Mesenchymal stem cell (in vitro differentiated cells and primary cell): Measurements from ENCODE around the gene IPCEF1.

Source experiments
- DNase-seq: peaks from one replicate; pipeline ENCODE4 v3.0.0-alpha.2; 2013
- H2AFZ ChIP-seq: one replicate; pipeline ENCODE4 v1.6.1; 2013; ENCODE audit warnings: low read depth, mild to moderate bottlenecking, control low read depth, inconsistent platforms, low read length, moderate library complexity
- H2AK5ac ChIP-seq: 2 replicates; pipeline ENCODE4 v1.6.1; 2013; ENCODE audit warnings: low read length, moderate library complexity, mild to moderate bottlenecking, inconsistent platforms; ENCODE audit not compliant: severe bottlenecking
- H2BK120ac ChIP-seq: one replicate; pipeline ENCODE4 v1.6.1; 2013; ENCODE audit warnings: low read depth, mild to moderate bottlenecking, inconsistent platforms, low read length, moderate library complexity
- H2BK12ac ChIP-seq, 2 experiments: one replicate each; pipeline ENCODE4 v1.6.1; 2013; ENCODE audit warnings: inconsistent platforms in 2 of 2, low read length in 2 of 2, mild to moderate bottlenecking in 2 of 2, moderate library complexity in 2 of 2, control low read depth in 1 of 2
- H2BK15ac ChIP-seq: one replicate; pipeline ENCODE4 v1.6.1; 2013; ENCODE audit warnings: mild to moderate bottlenecking, low read depth, inconsistent platforms; ENCODE audit not compliant: poor library complexity, severe bottlenecking
- H2BK5ac ChIP-seq: 2 replicates; pipeline ENCODE4 v1.6.1; 2013; ENCODE audit warnings: low read depth, mild to moderate bottlenecking, low read length, control low read depth, inconsistent platforms; ENCODE audit not compliant: poor library complexity, severe bottlenecking
- H3K14ac ChIP-seq, 2 experiments: one replicate each; pipeline ENCODE4 v1.6.1; 2013; ENCODE audit warnings: inconsistent platforms in 2 of 2, low read length in 2 of 2, control low read depth in 1 of 2, mild to moderate bottlenecking in 1 of 2, moderate library complexity in 1 of 2
- H3K18ac ChIP-seq, 2 experiments: one replicate each; pipeline ENCODE4 v1.6.1; 2013; ENCODE audit warnings: inconsistent platforms in 2 of 2, low read length in 2 of 2, control low read depth in 1 of 2, low read depth in 1 of 2, mild to moderate bottlenecking in 1 of 2
- H3K23ac ChIP-seq, 2 experiments: one replicate each; pipeline ENCODE4 v1.6.1; 2013; ENCODE audit warnings: inconsistent platforms in 2 of 2, low read length in 2 of 2, mild to moderate bottlenecking in 2 of 2, moderate library complexity in 2 of 2, control low read depth in 1 of 2
- H3K27ac ChIP-seq: 2 replicates; pipeline ENCODE4 v1.5.1; 2013; ENCODE audit warnings: mild to moderate bottlenecking, moderate library complexity, low read length, control low read depth, inconsistent platforms; ENCODE audit not compliant: poor library complexity, severe bottlenecking
- H3K27me3 ChIP-seq, 2 experiments: 2 replicates each; pipeline versions ENCODE4 v1.6.1 to v1.7.0; 2013; ENCODE audit warnings: low read length in 2 of 2, mild to moderate bottlenecking in 2 of 2, moderate library complexity in 2 of 2, control low read depth in 1 of 2, inconsistent platforms in 1 of 2; ENCODE audit not compliant: control insufficient read depth in 1 of 2, insufficient read depth in 1 of 2
- H3K36me3 ChIP-seq, 2 experiments: 2 replicates each; pipeline versions ENCODE4 v1.6.1 to v1.7.0; 2013; ENCODE audit warnings: low read length in 2 of 2, control low read depth in 1 of 2, inconsistent platforms in 1 of 2, low read depth in 1 of 2, mild to moderate bottlenecking in 1 of 2; ENCODE audit not compliant: insufficient read depth in 2 of 2, control insufficient read depth in 1 of 2
- H3K4ac ChIP-seq, 2 experiments: one replicate each; pipeline ENCODE4 v1.6.1; 2013; ENCODE audit warnings: inconsistent platforms in 2 of 2, low read length in 2 of 2, mild to moderate bottlenecking in 2 of 2, moderate library complexity in 2 of 2, control low read depth in 1 of 2, low read depth in 1 of 2
- H3K4me1 ChIP-seq: 2 replicates; pipeline ENCODE4 v1.6.1; 2013; ENCODE audit warnings: low read depth, low read length, control low read depth; ENCODE audit not compliant: control insufficient read depth, insufficient read depth
- H3K4me2 ChIP-seq: 2 replicates; pipeline ENCODE4 v1.6.1; 2013; ENCODE audit warnings: low read length, mild to moderate bottlenecking, inconsistent platforms; ENCODE audit not compliant: poor library complexity, severe bottlenecking
- H3K4me3 ChIP-seq, 2 experiments: 2 replicates each; pipeline versions ENCODE4 v1.5.1 to v1.7.0; 2013; ENCODE audit warnings: low read length in 2 of 2, mild to moderate bottlenecking in 2 of 2, control low read depth in 1 of 2, low read depth in 1 of 2; ENCODE audit not compliant: insufficient read depth in 1 of 2
- H3K79me1 ChIP-seq: replicated peaks from 2 replicates; pipeline ENCODE4 v1.6.1; 2013; ENCODE audit warnings: mild to moderate bottlenecking, control low read depth, low read length, inconsistent platforms; ENCODE audit not compliant: poor library complexity, severe bottlenecking
- H3K9ac ChIP-seq: 2 replicates; pipeline ENCODE4 v1.7.0; 2013; ENCODE audit warnings: mild to moderate bottlenecking, low read length, moderate library complexity
- H3K9me3 ChIP-seq: 2 replicates; pipeline ENCODE4 v1.7.0; 2013; ENCODE audit warnings: mild to moderate bottlenecking, low read length; ENCODE audit not compliant: control insufficient read depth
- H4K8ac ChIP-seq: one replicate; pipeline ENCODE4 v1.6.1; 2013; ENCODE audit warnings: inconsistent platforms, mild to moderate bottlenecking, low read length, moderate library complexity
- H4K91ac ChIP-seq: one replicate; pipeline ENCODE4 v1.6.1; 2013; ENCODE audit warnings: mild to moderate bottlenecking, low read length, inconsistent platforms
- WGBS: methylation state at CpG from one replicate; pipeline ENCODE4 v1.1.7; 2013; ENCODE audit warnings: mixed read lengths; 5-methylcytosine and 5-hydroxymethylcytosine counted together

Gene IPCEF1

DNA sequence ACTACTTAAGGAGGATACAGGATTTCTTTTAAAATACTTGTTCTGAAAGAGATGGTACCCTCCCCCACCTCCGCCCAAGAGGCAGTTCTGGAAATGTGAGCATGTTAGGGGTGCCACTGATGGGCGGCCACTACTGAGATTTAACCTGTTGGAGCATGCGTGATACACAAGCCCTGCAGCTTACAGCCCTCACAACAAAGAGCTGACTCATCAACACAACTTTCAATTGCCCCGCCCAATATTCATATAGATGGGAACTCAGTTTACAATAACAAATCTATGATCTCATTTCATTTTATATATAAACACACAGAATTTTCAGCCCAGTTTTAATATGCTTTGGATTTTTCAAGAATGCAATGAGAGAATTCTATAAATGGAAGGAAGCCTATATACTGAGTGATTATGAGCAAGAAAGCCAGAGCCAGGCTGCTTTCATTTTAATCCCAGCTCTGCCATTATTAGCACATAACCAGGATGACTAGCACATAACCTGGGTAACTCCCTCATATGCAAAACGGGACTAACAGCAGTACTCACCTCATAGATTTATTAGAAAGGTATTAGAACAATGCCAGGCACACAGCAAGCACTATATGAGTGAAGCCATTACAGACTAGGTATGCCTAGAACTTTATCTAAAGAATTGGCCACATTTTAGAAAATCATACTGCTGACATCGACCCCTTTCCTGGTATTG, 45.6 kb upstream of the IPCEF1 start:
- DNase-seq = no peak
- Histone ChIP-seq H2BK12ac (peak overlapping the region in 1 of 2 experiments; percentile 64), H4K91ac (no peak overlapping the region), H3K9me3 (no peaks in the 10 kb centered on the region), H2BK120ac (no peak overlapping the region), H3K14ac (no peak overlapping the region), H3K27me3 (no peaks in the 10 kb centered on the region), H3K4me3 (no peak overlapping the region), H3K4ac (no peak overlapping the region), H4K8ac (no peak overlapping the region), H3K27ac (no peak overlapping the region), H3K18ac (no peak overlapping the region), H3K9ac (no peak overlapping the region), H2BK15ac (peak overlapping the region; percentile 9), H3K4me1 (peaks cover 5% of the 10 kb centered on the region), H3K36me3 (peaks cover 4 to 31% of the 10 kb centered on the region in 2 experiments), H3K79me1 (peaks cover 19% of the 10 kb centered on the region), H2BK5ac (no peak overlapping the region), H2AK5ac (no peak overlapping the region), H2AFZ (no peak overlapping the region), H3K4me2 (no peak overlapping the region), H3K23ac (no peak overlapping the region)
- 92% methylated on average over 5 of the region's 6 CpGs for WGBS

DNA sequence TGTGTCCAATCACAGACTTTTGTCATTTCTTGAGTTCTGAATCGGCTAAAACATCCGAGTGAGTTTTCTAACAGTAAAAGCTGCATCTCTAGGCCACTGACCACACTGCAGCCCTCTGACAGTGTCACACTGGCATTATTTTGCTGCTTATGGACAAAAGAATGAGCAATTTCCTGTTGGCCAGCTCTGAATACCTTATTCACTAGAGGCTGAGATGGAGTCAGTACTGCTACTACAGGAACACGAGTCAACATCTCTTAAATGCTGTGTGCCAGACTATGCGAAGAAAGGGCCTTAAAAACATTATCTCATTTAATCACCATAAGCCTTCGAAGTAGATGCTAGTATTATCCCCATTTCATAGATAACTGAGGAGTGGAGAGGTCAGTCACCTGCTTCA, 42.5 kb upstream of the IPCEF1 start:
- 57% methylated on average over 4 of the region's 5 CpGs for whole genome bisulfite sequencing

DNA sequence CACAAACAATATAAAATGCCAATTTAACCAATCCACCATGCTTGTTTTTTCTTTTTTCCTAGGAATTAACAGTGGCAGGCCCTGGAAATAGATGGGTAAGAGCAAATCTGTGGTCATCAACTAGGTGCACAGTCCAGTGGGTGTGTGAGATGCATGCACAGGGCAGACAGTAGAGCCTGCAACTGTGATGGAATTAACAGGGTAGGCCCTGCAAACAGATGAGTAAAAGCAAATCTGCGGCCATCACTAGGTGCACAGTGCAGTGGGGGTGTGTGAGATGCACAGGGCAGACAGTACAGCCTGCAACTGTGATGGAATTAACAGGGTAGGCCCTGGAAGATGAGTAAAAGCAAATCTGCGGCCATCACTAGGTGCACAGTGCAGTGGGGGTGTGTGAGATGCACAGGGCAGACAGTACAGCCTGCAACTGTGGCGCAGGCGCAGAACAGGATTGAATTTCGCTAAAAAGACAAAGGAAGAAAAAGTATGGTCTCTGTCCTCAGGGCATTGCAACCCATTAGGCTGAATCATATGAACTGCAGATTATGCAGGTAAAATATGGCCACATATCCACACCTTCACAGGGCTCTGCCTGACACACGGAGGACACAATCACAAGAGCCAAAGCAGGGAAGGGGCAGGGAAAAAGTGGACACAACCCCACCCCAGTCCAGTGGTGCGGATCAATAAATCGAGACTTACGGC, 41.0 kb upstream of the IPCEF1 start:
- 91% methylated on average over 9 of the region's 9 CpGs for WGBS

More for the DNA sequence above, 42.5 kb upstream of the IPCEF1 start:
- Histone ChIP-seq H2AFZ (no peak overlapping the region), H4K91ac (no peak overlapping the region), H3K9ac (no peak overlapping the region), H3K4ac (no peak overlapping the region), H3K23ac (no peak overlapping the region), H3K79me1 (peaks cover 6% of the 10 kb centered on the region), H2BK12ac (no peak overlapping the region), H3K4me1 (peaks cover 2% of the 10 kb centered on the region), H3K27me3 (no peaks in the 10 kb centered on the region), H3K18ac (no peak overlapping the region), H4K8ac (no peak overlapping the region), H3K36me3 (peaks cover 0 to 14% of the 10 kb centered on the region in 2 experiments), H2BK5ac (no peak overlapping the region), H3K27ac (no peak overlapping the region), H2BK120ac (no peak overlapping the region), H2AK5ac (peak overlapping the region; percentile 39), H3K9me3 (no peaks in the 10 kb centered on the region), H3K4me3 (no peak overlapping the region), H2BK15ac (no peak overlapping the region), H3K4me2 (no peak overlapping the region), H3K14ac (no peak overlapping the region)
- DNase-seq = peak; percentile 38

GRCh38 chr6:154395878-154396277, 39.3 kb upstream of the IPCEF1 start:
- Histone ChIP-seq H3K27ac (no peak overlapping the region), H3K4me3 (no peak overlapping the region), H3K36me3 (peaks cover 0 to 12% of the 10 kb centered on the region in 2 experiments), H2BK12ac (no peak overlapping the region), H3K4me1 (no peaks in the 10 kb centered on the region), H2BK15ac (no peak overlapping the region), H3K14ac (peak overlapping the region in 1 of 2 experiments; percentile 49), H3K9ac (no peak overlapping the region), H3K9me3 (no peaks in the 10 kb centered on the region), H2AFZ (no peak overlapping the region), H3K4ac (no peak overlapping the region), H3K18ac (no peak overlapping the region), H4K91ac (no peak overlapping the region), H3K23ac (no peak overlapping the region), H3K27me3 (no peaks in the 10 kb centered on the region), H2AK5ac (no peak overlapping the region), H2BK120ac (no peak overlapping the region), H3K4me2 (no peak overlapping the region), H2BK5ac (no peak overlapping the region), H4K8ac (no peak overlapping the region), H3K79me1 (peaks cover 1% of the 10 kb centered on the region)
- no peak for DNase-seq
- WGBS = 94% methylated on average over 5 of the region's 6 CpGs

More for the DNA sequence above, 41.0 kb upstream of the IPCEF1 start:
- H2BK15ac ChIP-seq = no peak overlapping the region
- no peak overlapping the region for H2BK5ac ChIP-seq
- H4K8ac ChIP-seq = peak overlapping the region; percentile 9
- H2AK5ac ChIP-seq = no peak overlapping the region
- no peak overlapping the region for H2BK12ac ChIP-seq
- no peak overlapping the region for H2AFZ ChIP-seq
- no peak overlapping the region for H3K9ac ChIP-seq
- H3K4me2 ChIP-seq = no peak overlapping the region
- H3K27me3 ChIP-seq = no peaks in the 10 kb centered on the region
- no peak overlapping the region for H3K23ac ChIP-seq
- H3K36me3 ChIP-seq = peaks cover 0 to 14% of the 10 kb centered on the region in 2 experiments
- H3K79me1 ChIP-seq = peaks cover 6% of the 10 kb centered on the region
- H3K27ac ChIP-seq = no peak overlapping the region
- H3K4ac ChIP-seq = no peak overlapping the region
- no peak overlapping the region for H3K4me3 ChIP-seq
- no peaks in the 10 kb centered on the region for H3K4me1 ChIP-seq
- H3K14ac ChIP-seq = no peak overlapping the region
- no peak overlapping the region for H2BK120ac ChIP-seq
- H4K91ac ChIP-seq = no peak overlapping the region
- H3K9me3 ChIP-seq = no peaks in the 10 kb centered on the region
- H3K18ac ChIP-seq = no peak overlapping the region
- no peak for DNase-seq
